Cardiac fibroblast (primary cell): ENCODE data around the gene SERPINA5.

ENCODE experiments used
- DNase-seq, 2 donors: peaks; one replicate each; pipeline versions ENCODE4 v3.0.0 to v3.0.0-alpha.2; 2010; ENCODE audit warnings: low read depth in 2 of 2
- H3K4me3 ChIP-seq, 2 donors: replicated peaks in 1 of 2; 1 replicate in 1 of 2; 2 replicates in 1 of 2; pipeline ENCODE4 v1.5.1; 2011; ENCODE audit warnings: low read depth in 2 of 2, low read length in 2 of 2, mild to moderate bottlenecking in 2 of 2, moderate library complexity in 1 of 2
- CTCF ChIP-seq: IDR thresholded peaks from one replicate; pipeline ENCODE4 v1.5.1; 2011; ENCODE audit warnings: low read depth, mild to moderate bottlenecking, low read length, inconsistent platforms

The SERPINA5 gene

GRCh38 chr14:94581127-94581999, at the start of gene SERPINA5:
Gene SERPINA5, plus strand, starts transcription at chr14:94581426. Its CDS starts 5,937 bp downstream, at chr14:94587363.
- no peak within 1 kb of the TSS for H3K4me3 ChIP-seq
- TF ChIP-seq CTCF, result no peak
- DNase-seq, result peak; percentile 59 to 73

- no peak for TF ChIP-seq CTCF
- peak in 1 of 2 donors; percentile 75 for DNase-seq
- H3K4me3 ChIP-seq, result no peak overlapping the region
These were observed 48.8 kb upstream of the SERPINA5 start for GRCh38 chr14:94532447-94532846.

GRCh38 chr14:94535506-94535905, 45.7 kb upstream of the SERPINA5 start:
- no peak for DNase-seq
- TF ChIP-seq CTCF, result no peak
- H3K4me3 ChIP-seq, result no peak overlapping the region

- H3K4me3 ChIP-seq, result no peak overlapping the region
- DNase-seq, result peak; percentile 12 to 51
- no peak for TF ChIP-seq CTCF
These were observed 44.4 kb upstream of the SERPINA5 start for GRCh38 chr14:94536836-94537235.

GRCh38 chr14:94538070-94538740, 43.0 kb upstream of the SERPINA5 start:
- no peak overlapping the region for H3K4me3 ChIP-seq
- DNase-seq, result no peak
- TF ChIP-seq CTCF, result no peak

GRCh38 chr14:94539181-94539580, 42.0 kb upstream of the SERPINA5 start:
- no peak overlapping the region for H3K4me3 ChIP-seq
- no peak for DNase-seq
- no peak for TF ChIP-seq CTCF
